Nephron progenitor cell (in vitro differentiated cells): ENCODE data around the gene PREX1.
A peak's percentile ranks its signal among the peaks of the same experiment; 100 is the strongest.

Experiments
- DNase-seq: peaks from one replicate; pipeline ENCODE4 v3.0.0; 2021
- H3K27ac Mint-ChIP-seq: 2 replicates; pipeline ENCODE4 v1.8.0; 2021; ENCODE audit warnings: mild to moderate bottlenecking, moderate library complexity, mixed read lengths
- H3K27me3 Mint-ChIP-seq: 2 replicates; pipeline ENCODE4 v1.8.0; 2021; ENCODE audit warnings: mild to moderate bottlenecking, low read depth, mixed read lengths; ENCODE audit not compliant: poor library complexity
- H3K36me3 Mint-ChIP-seq: 2 replicates; pipeline ENCODE4 v1.8.0; 2021; ENCODE audit warnings: low read depth, mixed read lengths
- H3K4me1 Mint-ChIP-seq: 2 replicates; pipeline ENCODE4 v1.8.0; 2021; ENCODE audit warnings: mixed read lengths
- H3K4me3 Mint-ChIP-seq: 2 replicates; pipeline ENCODE4 v1.8.0; 2021; ENCODE audit warnings: mild to moderate bottlenecking, moderate library complexity, mixed read lengths
- H3K9me3 Mint-ChIP-seq: 2 replicates; pipeline ENCODE4 v1.8.0; 2021; ENCODE audit warnings: mild to moderate bottlenecking, moderate library complexity, mixed read lengths
- CTCF ChIP-seq: fragments of 200-600 bp; sonication (generic); IDR thresholded peaks from 2 replicates; pipeline ENCODE4 v1.5.0; 2021; ENCODE audit warnings: antibody characterized with exemption

The PREX1 gene

GRCh38 chr20:48696671-48697070, 131.1 kb downstream of the PREX1 start:
- H3K27ac Mint-ChIP-seq, result peak overlapping the region; percentile 25
- peaks cover 8% of the 10 kb centered on the region for H3K4me1 Mint-ChIP-seq
- no peak for TF ChIP-seq CTCF
- DNase-seq, result no peak
- no peaks in the 10 kb centered on the region for H3K27me3 Mint-ChIP-seq
- peaks cover 7% of the 10 kb centered on the region for H3K36me3 Mint-ChIP-seq
- no peaks in the 10 kb centered on the region for H3K9me3 Mint-ChIP-seq
- H3K4me3 Mint-ChIP-seq, result no peak overlapping the region

GRCh38 chr20:48695738-48696137, 132.1 kb downstream of the PREX1 start:
- Mint-ChIP-seq H3K4me3 (no peak overlapping the region), H3K36me3 (peaks cover 16% of the 10 kb centered on the region)
- no peak for TF ChIP-seq CTCF

GRCh38 chr20:48695255-48695654, 132.5 kb downstream of the PREX1 start:
- Mint-ChIP-seq H3K36me3 (peaks cover 17% of the 10 kb centered on the region), H3K27ac (no peak overlapping the region), H3K27me3 (no peaks in the 10 kb centered on the region), H3K4me3 (no peak overlapping the region), H3K9me3 (no peaks in the 10 kb centered on the region), H3K4me1 (peaks cover 19% of the 10 kb centered on the region)
- no peak for DNase-seq
- TF ChIP-seq CTCF, result no peak

More at GRCh38 chr20:48695738-48696137, 132.1 kb downstream of the PREX1 start:
- no peak for DNase-seq
- H3K4me1 Mint-ChIP-seq, result peaks cover 17% of the 10 kb centered on the region
- H3K9me3 Mint-ChIP-seq, result no peaks in the 10 kb centered on the region
- H3K27ac Mint-ChIP-seq, result no peak overlapping the region
- no peaks in the 10 kb centered on the region for H3K27me3 Mint-ChIP-seq

GRCh38 chr20:48694381-48694865, 133.4 kb downstream of the PREX1 start:
- Mint-ChIP-seq H3K36me3 (peaks cover 22% of the 10 kb centered on the region), H3K27ac (no peak overlapping the region), H3K9me3 (no peaks in the 10 kb centered on the region), H3K4me3 (no peak overlapping the region), H3K4me1 (peaks cover 19% of the 10 kb centered on the region), H3K27me3 (no peaks in the 10 kb centered on the region)
- TF ChIP-seq CTCF, result no peak
- no peak for DNase-seq

GRCh38 chr20:48691523-48691922, 136.3 kb downstream of the PREX1 start:
- Mint-ChIP-seq H3K4me3 (no peak overlapping the region), H3K36me3 (peaks cover 35% of the 10 kb centered on the region), H3K9me3 (no peaks in the 10 kb centered on the region), H3K27ac (no peak overlapping the region), H3K4me1 (peaks cover 18% of the 10 kb centered on the region), H3K27me3 (no peaks in the 10 kb centered on the region)
- no peak for TF ChIP-seq CTCF
- no peak for DNase-seq

- Mint-ChIP-seq H3K36me3 (peaks cover 35% of the 10 kb centered on the region), H3K9me3 (no peaks in the 10 kb centered on the region), H3K27me3 (no peaks in the 10 kb centered on the region), H3K4me3 (no peak overlapping the region), H3K27ac (peak overlapping the region; percentile 45), H3K4me1 (peaks cover 18% of the 10 kb centered on the region)
- no peak for TF ChIP-seq CTCF
- no peak for DNase-seq
Observed at GRCh38 chr20:48690888-48691287, 136.9 kb downstream of the PREX1 start.
